B cell (primary cell): Measurements from ENCODE around the gene TANC1.

Experiments used
- EZH2 ChIP-seq: IDR thresholded peaks from 2 replicates; pipeline ENCODE4 v1.6.1; 2012; ENCODE audit warnings: borderline replicate concordance, low read depth, mild to moderate bottlenecking, moderate library complexity, low read length; ENCODE audit not compliant: insufficient read depth, poor library complexity, severe bottlenecking
- TF ChIP-seq, protein P1 (sequence below): fragments of 200-600 bp; IDR thresholded peaks from one replicate; pipeline ENCODE4 v1.8.0; 2022; ENCODE audit warnings: antibody characterized with exemption, mild to moderate bottlenecking

DNA sequence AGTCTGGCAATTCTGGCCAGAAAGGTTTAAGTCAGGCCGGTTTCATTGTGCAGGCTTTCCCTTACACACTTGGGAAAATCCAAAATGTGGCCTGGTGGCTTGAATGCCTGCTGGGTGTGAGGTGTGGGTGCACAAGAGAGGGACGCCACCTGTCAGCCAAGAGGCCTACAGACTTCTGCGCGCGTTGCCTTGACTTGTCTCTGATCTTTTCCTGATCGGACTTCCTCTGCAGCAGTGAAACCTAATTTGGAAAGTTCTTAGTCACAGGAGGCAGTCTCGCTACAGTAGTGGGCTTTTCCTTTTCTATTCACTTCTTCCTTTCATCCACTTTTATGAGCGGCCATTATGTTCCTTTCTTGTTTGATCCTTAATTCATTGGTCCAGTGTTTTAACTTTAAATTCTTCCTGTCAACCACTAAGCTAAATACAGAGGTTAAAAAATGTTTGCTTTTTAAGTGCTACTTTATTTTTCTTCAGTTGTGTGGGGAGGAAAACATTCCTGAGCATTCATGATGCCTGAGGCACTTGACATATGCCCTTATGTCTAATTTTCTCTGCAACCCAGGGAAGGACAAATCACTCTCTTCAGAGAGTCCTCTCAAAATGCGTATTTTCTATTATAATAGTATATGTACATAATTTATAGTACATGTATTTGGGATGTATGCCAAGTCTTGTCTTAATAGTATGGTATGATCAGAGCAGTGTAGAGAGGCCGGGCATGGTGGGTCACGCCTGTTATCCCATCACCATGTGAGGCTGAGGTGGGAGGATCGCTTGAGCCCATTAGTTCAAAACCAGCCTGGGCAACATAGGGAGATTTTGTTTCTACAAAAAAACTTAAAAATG is 189.1 kb downstream of the TANC1 start:
- TF ChIP-seq, protein P1, sequence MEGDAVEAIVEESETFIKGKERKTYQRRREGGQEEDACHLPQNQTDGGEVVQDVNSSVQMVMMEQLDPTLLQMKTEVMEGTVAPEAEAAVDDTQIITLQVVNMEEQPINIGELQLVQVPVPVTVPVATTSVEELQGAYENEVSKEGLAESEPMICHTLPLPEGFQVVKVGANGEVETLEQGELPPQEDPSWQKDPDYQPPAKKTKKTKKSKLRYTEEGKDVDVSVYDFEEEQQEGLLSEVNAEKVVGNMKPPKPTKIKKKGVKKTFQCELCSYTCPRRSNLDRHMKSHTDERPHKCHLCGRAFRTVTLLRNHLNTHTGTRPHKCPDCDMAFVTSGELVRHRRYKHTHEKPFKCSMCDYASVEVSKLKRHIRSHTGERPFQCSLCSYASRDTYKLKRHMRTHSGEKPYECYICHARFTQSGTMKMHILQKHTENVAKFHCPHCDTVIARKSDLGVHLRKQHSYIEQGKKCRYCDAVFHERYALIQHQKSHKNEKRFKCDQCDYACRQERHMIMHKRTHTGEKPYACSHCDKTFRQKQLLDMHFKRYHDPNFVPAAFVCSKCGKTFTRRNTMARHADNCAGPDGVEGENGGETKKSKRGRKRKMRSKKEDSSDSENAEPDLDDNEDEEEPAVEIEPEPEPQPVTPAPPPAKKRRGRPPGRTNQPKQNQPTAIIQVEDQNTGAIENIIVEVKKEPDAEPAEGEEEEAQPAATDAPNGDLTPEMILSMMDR, result no peak
- TF ChIP-seq EZH2, result no peak
